ENCODE results near the gene SNX25. TPM values are rescaled to one million over a fixed set of nuclear protein-coding genes. Genes with fewer than 3 reads are reported as not detected.

Gene SNX25
- polyA plus RNA-seq, 1 of the 3 experiments (the other 2 are of a cell fraction), result 8.5 TPM

DNA sequence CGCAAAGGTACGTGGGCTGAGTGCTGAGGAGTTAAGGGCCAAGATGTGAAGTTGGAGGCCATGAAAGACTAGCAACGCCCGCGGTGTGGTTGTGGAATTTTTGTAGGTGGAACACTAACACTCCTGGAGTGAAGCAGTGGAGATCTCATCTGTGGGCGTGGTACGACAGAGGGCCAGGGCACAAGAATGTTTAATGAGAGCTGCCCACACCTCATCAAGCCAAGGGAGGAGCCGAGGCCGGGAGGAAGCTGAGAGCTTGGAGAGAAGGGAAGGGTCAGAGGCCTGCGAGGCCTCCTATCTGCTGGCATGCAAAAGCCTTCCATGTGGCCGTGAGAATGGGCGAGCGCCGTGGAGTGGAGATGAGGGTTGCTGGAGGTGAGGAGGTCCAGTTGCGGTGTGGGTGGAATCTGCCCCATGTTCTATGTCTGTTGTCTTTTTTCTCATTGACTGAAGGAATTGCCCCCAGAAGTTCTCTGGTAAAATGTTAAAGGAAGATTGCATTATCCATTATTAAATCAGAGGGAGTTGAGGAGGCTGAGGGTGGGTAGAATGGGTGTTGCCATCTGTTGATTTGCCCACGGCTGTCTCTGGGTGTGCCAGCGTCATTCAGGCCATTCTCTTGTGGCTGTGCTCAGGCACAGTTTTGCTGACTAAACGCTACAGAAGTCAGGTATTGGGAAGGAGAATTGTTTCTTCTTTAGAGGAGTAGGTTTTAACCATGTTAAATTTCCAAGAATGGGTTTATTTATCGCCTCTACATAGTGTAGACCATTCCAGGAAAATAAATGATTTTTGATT, 19.8 kb downstream of the SNX25 start:
- Histone ChIP-seq H3F3A (replicated peaks; ENCODE audit: insufficient read depth) (peaks cover 4% of the 10 kb centered on the region), H4K20me1 (ENCODE audit: insufficient read depth) (peaks cover 22% of the 10 kb centered on the region; the same call in 1 of the 2 replicates), H3K9me2 (no peaks in the 10 kb centered on the region), H3K27me3 (ENCODE audit: insufficient read depth) (no peaks in the 10 kb centered on the region), H2AFZ (ENCODE audit: low read depth) (no peak overlapping the region), H3K9ac (no peak overlapping the region), H3K4me1 (ENCODE audit: control insufficient read depth in 1 of 2, insufficient read depth in 2 of 2, low read depth in 1 of 2, low read length in 1 of 2) (peaks cover 0 to 9% of the 10 kb centered on the region in 2 experiments; a peak in 2 of 4 replicates), H3K4me3 (ENCODE audit: low read depth in 2 of 2, low read length in 1 of 2) (no peak overlapping the region), H3K27ac (ENCODE audit: low read depth in 2 of 2, low read length in 1 of 2) (no peak overlapping the region), H3K79me2 (ENCODE audit: insufficient read depth) (peaks cover 96% of the 10 kb centered on the region), H3K4me2 (no peak overlapping the region), H3K36me3 (replicated peaks in 1 of 2; ENCODE audit: control insufficient read depth in 1 of 2, insufficient read depth in 2 of 2, low read length in 1 of 2) (no peaks in the 10 kb centered on the region), H3K9me3 (no peaks in the 10 kb centered on the region)
- TF ChIP-seq GATA2 (CRISPR knock-in tag; IDR thresholded peaks at IDR 0.05) (no peak), TAF1 (IDR thresholded peaks at IDR 0.05; ENCODE audit: borderline replicate concordance, low read depth, low read length) (no peak), RCOR1 (IDR thresholded peaks at IDR 0.05; ENCODE audit: low read length) (no peak), FOXM1 (IDR thresholded peaks at IDR 0.05; ENCODE audit: low read depth) (no peak), GABPA (IDR thresholded peaks at IDR 0.05; ENCODE audit: low read depth) (no peak), REST (IDR thresholded peaks at IDR 0.05; ENCODE audit: low read depth, low read length) (no peak), MEF2A (IDR thresholded peaks at IDR 0.05; ENCODE audit: borderline replicate concordance, low read depth) (no peak), ELF1 (IDR thresholded peaks at IDR 0.05) (no peak), PBX3 (IDR thresholded peaks at IDR 0.05) (no peak), EP300 (IDR thresholded peaks at IDR 0.05; ENCODE audit: borderline replicate concordance in 1 of 2, low read depth in 1 of 2, low read length in 1 of 2) (no peak), RFX5 (IDR thresholded peaks at IDR 0.05; ENCODE audit: low read length) (no peak), FOXJ3 (CRISPR knock-in tag; IDR thresholded peaks at IDR 0.05) (no peak)
- TF ChIP-seq, protein P1, sequence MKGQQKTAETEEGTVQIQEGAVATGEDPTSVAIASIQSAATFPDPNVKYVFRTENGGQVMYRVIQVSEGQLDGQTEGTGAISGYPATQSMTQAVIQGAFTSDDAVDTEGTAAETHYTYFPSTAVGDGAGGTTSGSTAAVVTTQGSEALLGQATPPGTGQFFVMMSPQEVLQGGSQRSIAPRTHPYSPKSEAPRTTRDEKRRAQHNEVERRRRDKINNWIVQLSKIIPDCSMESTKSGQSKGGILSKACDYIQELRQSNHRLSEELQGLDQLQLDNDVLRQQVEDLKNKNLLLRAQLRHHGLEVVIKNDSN (IDR thresholded peaks at IDR 0.05; ENCODE audit: borderline replicate concordance, low read depth), result no peak
- 96% methylated on average over 19 of the region's 19 CpGs for WGBS (ENCODE audit: low lambda C conversion rate)
- ChIA-PET CTCF (no interaction called here), POLR2A (no interaction called here)
- DNase-seq, result no peak
